GM21576 (cell line): ENCODE measurements around the gene GCH1.
"Not testable (repeated sequence)": the region's sequence is repeated elsewhere in the genome, so short reads cannot be mapped to it uniquely, and the experiment has no call there.

Source experiments
- ATAC-seq: cut with Tn5 transposase; IDR thresholded peaks from one replicate; pipeline ENCODE4 v1.9.1; 2021; ENCODE audit warnings: mild to moderate bottlenecking, moderate library complexity; ENCODE audit not compliant: unreplicated experiment

GCH1 gene

GRCh38 chr14:54804538-54805041, 98.0 kb downstream of the GCH1 start:
- no peak for ATAC-seq

- no peak for ATAC-seq
Observed at GRCh38 chr14:54803926-54804537, 98.6 kb downstream of the GCH1 start.

- ATAC-seq = no peak
Observed at GRCh38 chr14:54803396-54803795, 99.2 kb downstream of the GCH1 start.

- not testable (repeated sequence) for ATAC-seq
Observed at GRCh38 chr14:54801482-54801881, 101.1 kb downstream of the GCH1 start.

- no peak for ATAC-seq
Observed at GRCh38 chr14:54798465-54799124, 104.0 kb downstream of the GCH1 start.

- no peak for ATAC-seq
Observed at GRCh38 chr14:54797986-54798385, 104.6 kb downstream of the GCH1 start.

GRCh38 chr14:54797556-54797955, 105.1 kb downstream of the GCH1 start:
- ATAC-seq = no peak

GRCh38 chr14:54796961-54797360, 105.7 kb downstream of the GCH1 start:
- ATAC-seq = no peak

- ATAC-seq = no peak
Observed at GRCh38 chr14:54794796-54795195, 107.8 kb downstream of the GCH1 start.

- ATAC-seq = no peak
Observed at GRCh38 chr14:54794159-54794558, 108.5 kb downstream of the GCH1 start.

GRCh38 chr14:54792288-54792687, 110.3 kb downstream of the GCH1 start:
- no peak for ATAC-seq
